HTERT RPE-1 (cell line): ENCODE results near the gene THAP4.
"Not testable (repeated sequence)": the region's sequence is repeated elsewhere in the genome, so short reads cannot be mapped to it uniquely, and the experiment has no call there.

Experiments
- in situ Hi-C: fragments of 300-500 bp; cut with MboI; formaldehyde crosslinking; loops from 4 replicates; pipeline ENCODE4 v1.14.3; 2020; ENCODE audit warnings: low sequenced_read_pairs

The THAP4 gene

DNA sequence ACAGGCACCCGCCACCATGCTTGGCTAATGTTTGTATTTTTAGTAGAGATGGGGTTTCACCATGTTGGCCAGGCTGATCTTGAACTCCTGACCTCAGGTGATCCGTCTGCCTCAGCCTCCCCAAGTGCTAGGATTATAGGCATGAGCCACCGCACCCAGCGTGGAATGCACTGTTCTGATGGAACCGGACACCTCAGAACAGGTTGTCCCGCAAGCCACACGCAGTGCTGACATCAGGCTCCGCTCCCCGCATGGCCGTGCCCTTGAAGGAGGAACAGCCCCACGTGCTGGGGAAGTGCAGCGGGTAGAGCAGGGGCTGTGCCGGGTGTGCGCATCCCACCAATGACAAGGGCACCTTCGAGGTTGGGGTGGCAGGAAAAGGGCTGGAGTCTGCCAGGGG lies 69.7 kb downstream of the THAP4 start:
- in situ Hi-C loops: not testable (repeated sequence)

DNA sequence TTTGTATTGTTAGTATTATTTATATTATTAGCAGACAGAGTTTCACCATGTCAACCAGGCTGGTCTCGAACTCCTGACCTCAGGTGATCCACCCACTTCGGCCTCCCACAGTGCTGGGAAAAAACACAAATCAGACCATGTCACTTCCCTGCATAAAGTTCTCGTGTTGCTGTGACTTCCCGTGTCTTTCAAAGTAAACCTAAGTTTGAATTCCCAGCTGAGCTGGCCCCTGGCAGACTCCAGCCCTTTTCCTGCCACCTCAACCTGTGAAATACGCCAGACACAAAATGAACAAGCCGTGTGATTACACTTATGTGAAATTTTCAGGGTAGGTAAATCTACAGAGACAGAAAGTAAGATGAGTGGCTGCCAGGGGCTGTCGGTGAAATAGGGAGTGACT lies 70.5 kb downstream of the THAP4 start:
- in situ Hi-C loops: no loop called here

DNA sequence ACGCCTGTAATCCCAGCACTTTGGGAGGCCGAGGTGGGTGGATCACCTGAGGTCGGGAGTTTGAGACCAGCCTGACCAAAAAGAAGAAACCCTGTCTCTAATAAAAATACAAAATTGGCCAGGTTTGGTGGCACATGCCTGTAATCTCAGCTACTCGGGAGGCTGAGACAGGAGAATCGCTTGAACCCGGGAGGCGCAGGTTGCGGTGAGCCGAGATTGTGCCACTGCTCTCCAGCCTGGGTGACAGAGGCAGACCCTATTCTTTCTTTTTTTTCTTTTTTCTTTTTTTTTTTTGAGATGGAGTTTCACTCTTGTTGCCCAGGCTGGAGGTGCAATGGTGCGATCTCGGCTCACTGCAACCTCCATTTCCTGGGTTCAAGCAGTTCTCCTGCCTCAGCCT lies 70.9 kb downstream of the THAP4 start:
- in situ Hi-C loops: not testable (repeated sequence)

DNA sequence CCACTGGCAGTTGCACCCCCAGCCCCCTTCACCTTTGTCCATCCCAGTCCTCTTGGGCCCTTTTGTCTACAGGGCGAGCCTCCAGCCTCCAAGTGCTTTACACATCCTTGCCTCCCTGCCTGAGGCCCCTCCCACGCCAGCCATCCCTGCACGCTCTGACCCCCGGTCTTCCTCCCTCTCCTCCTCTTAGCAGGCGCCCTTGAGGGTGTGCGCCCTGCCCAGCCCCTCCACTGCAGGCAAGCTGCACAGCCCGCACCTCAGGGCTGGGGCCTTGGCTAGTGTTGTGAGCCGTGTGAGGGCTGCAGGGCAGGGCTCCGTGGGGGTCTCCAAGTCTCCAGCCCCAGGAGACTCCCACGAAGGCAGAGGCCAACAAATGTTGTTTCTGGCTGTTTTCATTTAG lies 71.5 kb downstream of the THAP4 start:
- in situ Hi-C loops: no loop called here

DNA sequence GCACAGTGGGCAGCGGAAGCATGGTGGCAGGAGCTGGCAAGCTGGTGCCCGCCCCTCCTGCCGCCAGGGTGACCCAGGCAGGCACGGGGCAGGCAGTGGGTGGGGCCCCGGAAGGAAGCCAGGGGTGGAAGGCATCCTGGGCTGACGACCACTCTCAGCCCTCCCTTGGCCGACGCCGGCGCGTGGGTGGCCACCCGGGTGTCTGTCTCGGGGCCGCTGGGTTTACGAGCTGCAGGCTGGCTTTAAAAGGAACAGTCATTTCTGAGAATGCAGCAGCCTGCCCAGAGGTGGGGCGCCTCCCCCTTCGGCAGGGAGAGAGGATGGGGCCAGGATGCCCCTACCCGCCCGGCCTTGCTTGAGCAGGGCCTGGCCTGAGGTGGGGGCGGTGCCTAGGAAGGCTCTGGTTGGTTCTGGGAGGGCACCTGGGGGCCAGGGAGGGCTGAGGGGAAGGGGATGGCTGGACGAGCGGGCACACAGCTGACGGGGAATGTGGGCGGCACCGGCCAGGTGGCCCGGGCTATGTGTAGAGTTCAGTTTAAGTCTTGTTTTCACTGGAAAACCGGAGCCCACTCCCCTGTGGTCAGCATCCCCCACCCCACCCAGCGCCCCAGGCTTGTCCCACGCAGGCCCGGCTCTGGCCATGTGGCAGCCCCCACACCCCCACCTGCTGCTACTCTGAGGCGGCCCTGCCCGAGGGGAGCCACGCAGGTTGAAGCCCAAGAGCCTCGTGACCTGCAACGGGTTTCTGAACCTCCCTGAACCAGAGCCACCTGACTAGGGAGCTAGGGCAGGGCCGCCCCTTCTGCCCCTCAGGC lies 72.2 kb downstream of the THAP4 start:
- in situ Hi-C loops: no loop called here

DNA sequence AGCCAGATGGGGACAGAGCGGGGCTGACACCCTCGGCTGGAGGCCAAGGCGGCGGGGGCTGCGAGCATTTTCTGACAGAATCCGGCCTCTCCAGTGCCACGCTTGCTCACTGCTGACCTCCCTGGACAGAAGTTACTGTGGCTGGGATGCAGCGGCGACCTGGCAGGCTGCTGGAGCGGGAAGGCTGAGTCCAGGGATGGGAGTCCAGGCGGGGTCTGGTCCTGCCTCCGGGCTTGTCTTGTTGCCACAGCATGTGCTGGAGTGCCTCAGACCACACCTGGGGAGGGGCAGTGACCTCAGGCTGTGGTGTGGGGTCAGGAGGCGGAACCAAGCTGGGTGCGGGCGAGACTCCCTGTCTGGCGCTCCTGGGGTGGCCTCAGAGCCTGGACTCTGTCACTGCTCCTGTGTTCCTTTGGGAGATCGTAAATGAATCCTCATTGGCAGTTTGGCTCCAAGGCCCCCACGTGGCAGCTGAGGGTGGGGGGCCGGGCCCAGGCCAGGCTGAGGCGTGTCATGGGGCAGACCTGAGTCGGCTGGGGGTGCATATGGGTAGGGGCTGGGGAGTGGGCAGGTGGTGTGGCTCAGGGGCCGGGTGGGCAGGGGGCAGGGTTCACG lies 72.9 kb downstream of the THAP4 start:
- in situ Hi-C loops: no loop called here

DNA sequence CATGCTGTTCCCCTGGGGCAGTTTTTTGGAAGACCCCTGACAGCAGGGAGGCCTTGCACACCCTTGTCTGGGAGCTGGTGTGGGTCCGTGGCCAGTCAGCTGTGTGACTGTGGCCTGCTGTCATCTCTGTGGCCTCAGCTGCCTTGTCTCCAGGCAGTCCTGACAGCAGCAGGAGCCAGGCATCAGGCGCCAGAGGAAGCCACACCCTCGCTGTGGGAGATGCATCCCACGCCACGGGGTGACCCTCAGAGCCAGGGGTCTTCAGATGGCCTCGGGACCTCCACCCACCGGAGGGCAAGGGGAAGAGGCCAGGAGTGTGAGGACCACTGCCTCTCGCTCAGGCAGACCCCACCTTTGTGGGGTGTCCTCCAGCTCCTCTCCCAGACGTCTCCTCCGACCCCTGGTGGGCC lies 73.4 kb downstream of the THAP4 start:
- in situ Hi-C loops: no loop called here

DNA sequence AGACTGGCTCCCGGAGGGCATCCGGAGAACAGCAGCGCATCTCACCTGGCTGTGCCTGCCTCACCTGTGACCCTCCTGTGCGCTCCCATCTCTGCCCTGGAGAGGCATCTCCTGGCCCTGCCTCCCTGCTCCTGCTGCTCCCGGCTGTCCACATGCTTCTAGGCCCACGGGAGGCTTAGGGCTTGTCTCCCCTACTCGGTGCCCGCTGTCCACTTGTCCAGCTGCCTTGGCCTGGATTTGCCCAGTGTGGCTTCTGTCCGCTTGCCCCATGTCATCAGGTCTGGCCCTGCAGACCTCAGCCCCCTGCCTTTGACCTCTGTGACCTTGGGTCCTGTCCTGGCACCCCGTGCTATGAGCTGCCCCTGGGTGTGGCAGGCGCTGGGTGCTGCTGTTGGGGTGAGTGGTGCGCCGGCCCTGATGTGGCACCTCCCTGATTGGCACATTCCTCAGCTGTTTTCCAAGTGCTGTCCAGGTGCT lies 73.9 kb downstream of the THAP4 start:
- in situ Hi-C loops: no loop called here

DNA sequence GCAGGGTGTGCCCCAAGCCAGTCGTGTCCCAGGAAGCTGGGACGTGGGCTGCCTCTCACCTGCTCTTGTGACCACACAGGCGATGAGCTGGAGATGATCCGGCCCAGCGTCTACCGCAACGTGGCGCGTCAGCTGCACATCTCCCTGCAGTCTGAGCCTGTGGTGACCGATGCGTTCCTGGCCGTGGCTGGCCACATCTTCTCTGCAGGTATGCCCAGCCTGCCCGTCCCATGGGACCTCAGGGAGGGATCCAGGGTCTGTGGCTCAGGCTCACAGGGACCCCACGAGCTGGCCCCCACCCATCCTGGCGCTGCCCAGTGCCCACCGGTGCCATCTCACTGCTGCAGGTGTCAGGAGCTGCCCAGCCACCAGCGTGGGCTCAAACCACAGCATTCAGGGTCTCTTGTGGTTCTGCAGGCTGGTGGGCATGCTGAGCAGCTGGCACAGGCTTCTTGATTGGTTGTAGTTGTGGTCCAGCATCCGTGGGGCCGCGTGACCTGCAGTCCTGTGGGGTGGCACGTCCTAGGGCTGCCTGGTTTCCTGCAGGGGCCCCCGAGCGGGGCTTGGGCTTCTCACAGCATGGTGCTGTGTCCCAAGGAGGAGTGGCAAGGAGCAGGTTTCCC lies 74.6 kb downstream of the THAP4 start:
- in situ Hi-C loops: no loop called here

DNA sequence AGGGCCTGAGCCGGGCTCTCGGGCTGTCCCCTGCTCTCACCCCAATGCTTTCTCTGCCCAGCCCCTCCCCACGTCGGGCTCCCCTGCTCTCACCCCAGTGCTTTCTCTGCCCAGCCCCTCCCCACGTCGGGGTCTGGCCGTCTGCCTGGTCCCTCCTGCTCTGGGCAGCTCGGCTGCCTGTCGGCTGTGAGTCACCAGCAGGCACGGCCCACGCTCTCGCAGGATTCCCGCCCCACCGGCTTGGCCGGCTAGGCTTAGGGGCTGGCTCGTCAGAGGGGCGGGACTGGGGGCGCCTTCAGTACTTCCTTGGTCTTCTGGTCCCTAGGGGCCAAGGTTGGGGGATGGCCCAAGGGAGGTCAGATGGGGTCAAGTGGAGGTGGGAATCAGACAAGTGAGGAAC lies 75.1 kb downstream of the THAP4 start:
- in situ Hi-C loops: no loop called here

DNA sequence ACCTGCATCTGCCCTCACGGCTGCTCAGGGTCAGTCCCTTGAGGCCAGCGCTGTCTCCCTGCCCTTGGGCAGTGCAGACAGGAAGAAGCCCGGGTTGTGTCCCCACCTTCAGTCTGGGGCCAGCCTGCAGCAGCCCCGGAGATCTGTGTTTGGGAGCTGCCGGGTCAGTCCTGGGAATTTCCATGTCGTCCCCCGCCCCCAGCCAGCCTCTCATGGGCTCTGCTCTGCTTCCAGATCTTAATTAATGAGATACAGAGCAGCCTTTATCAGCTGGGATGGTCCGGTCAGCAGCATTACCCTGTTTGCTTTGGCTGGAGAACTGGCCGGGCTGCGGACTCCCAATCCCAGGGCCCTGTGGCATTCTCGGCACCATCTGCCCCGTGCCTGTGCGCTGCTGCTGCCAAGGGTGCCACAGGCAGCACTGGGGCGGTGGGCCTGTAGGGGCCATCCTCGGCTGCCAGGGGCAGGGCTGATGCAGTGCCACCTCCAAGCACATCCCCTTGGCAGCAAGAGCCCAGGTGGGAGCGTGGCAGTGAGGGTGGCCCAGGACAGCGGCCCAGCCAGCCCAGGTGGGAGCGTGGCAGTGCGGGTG lies 76.0 kb downstream of the THAP4 start:
- in situ Hi-C loops: no loop called here

DNA sequence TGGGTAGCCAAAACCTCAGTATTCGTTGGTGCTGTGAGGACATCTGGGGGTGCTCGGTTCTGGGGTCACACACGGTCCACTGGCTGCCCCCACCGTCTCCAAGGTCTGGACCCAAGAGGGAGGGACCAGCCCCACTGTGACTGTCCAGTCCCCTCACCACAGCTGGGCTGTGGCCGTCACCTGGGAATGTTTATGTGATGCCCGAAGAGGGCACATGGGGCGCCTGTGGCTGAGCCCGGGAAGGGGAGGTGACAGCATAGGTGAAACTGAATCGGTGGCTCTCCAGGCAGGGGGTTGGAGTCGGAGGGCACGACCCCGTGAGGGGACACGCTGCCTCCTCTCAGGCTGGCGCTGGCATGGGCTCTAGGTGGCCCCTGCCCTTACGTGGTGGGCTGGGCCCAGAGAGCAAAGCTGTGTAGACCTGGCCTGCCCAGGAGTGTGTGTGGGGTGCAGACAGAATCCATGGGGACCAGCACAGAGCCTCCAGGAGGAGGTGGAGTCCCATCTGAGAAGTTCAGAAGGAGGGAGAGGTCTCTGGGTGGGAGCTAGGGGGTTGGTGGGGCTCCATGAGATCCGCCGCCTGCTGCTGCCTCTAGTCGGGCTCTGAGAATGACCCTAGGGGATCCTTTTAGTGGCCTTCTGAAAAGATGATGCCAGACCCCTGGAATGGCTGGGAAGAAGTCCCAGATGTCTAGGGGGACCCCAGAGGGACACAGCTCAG lies 76.6 kb downstream of the THAP4 start:
- in situ Hi-C loops: no loop called here

DNA sequence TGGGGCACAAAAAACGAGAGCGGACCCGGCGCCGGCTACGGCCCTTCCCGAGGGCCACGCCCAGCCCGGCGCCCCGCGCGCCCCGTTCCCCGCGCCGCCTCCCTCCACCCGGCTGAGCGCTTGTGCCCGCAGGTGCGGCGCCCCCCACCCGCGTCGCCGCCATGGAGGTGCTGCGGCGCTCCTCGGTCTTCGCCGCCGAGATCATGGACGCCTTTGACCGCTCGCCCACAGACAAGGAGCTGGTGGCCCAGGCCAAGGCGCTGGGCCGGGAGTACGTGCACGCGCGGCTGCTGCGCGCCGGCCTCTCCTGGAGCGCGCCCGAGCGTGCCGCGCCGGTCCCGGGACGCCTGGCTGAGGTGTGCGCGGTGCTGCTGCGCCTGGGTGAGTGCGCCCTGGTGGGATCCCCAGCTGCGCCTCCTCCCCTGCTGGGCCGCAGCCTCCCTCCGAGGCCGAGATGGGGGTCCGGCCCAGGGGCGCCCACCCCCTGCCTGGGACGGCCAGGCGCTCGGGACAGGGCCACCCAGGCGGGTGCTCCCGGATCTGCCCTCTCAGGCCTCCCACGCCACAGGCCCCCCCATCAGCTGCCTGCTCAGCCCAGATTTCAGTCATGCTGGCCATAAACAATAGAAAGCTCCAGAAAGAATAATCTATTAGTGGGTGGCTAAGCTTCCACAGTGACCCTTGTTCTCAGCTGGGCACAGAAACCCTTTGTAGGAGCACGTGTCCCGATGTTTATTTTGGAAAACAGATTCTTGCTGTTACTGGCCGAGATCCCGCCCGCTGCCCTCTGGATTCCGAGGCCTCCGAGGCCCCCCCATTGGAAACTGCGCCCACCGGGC lies 77.4 kb downstream of the THAP4 start:
- in situ Hi-C loops: no loop called here

DNA sequence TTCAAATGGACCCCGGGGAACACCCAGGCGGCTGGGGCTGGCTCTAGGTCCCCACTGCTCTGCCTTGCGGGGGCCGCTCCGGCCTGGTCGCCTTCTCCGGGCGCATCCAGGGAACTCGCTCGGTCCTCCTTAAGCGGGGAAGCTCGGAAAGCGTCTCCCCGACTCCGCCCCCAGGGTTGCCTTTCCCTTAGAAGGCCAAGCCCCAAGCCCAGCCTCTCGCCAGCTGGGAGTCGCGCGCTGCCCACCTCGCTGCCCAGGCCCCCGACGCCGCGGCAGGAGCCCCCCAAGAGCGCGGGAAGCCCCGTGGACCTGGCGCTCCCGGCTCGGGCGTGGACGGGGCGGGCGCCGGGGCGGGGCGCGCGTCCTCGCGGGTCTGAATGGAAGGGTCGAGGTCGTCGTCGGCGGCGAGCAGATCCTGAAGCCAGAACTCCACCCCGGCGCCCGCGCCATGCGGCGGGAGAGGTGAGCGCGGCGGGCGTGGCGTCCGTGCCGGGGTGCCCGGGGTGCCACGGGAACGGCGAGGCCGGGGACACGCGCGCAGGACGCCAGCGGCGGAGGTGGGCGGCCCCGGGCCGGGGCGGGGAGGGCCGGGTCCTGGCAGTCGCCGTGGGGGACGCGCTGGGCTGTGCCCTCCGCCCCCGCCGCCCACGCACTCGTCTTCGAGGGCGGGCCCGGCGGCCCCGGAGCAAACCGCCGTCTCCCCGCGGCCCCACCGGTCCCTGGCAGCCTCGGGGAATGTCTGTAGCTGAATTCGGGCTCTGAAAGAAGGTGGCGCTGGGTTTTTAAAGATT lies 78.2 kb downstream of the THAP4 start, which contains the start of gene BOK:
BOK (plus strand) TSS at position 214 of the 791 bp plus-strand sequence. CDS start 739 bp downstream, outside the sequence.
- in situ Hi-C loops: no loop called here

DNA sequence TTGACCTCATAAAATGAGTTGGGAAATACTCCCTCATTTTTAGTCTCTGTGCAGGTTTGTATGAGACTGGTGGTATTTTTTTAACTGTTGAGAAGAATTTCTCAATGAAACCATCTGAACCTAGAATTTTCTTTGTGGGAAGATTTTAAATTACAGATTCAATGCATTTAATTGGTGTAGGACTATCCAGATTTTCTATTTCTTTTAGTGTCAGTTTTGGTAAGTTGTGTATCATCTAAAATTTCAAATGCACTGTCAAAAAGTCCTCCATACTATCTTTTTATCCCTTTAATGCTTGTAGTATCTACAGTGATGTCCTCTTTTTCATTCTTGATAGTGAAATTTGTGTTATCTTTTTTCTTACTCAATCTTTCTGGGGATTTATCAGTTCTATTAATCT lies 80.2 kb downstream of the THAP4 start:
- in situ Hi-C loops: no loop called here

DNA sequence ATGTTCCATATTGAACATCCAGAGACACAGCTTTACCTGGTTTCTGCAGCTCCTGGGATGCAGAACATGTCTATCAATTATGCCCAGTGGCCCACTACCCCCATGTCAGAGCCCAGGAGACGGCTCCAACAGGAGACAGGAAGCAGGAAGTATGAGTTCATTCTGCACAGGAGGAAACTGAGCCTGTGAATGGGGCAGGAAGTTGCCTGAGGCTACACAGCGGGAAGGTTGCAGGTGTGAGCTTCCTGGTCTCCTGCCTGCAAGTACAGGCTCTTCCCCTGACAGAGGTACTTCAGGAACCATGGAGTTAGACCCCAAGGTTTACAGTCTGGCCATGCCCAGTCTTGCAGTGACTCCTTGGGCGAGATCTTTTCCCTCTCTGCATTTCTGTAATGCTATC lies 81.2 kb downstream of the THAP4 start:
- in situ Hi-C loops: no loop called here

DNA sequence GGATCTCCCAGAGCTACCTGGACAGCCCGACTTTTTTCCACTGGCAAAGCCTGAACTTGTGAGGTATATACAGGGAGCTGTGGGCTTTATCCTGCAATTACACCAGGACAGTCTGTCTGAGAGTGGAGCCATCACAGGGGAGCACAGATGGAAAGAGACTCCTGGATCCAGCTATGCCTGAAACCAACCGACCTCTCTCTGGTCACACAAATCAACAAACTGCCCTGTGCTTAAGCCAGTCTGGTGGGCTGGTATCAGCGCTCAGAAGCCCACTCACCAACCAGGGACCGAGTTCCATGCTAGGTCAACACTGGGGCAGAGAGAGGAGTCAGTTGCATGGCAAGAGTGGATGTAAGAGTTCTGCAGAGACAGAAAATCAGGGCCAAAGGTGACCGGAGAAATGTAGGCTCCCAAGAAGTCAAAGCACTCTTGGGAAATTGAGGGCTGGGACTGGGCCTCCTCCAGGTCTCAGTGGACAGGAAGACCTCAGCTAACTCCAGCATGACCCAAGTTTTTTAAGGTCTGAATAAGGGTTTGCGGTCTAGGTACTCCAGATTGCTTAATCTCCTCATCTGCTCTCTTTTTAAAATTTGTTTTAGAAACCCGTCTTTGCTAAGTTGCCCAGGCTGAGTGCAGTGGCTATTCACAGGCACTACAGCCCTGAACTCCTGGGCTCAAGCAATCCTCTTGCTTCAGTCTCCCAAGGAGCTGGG lies 82.2 kb downstream of the THAP4 start:
- in situ Hi-C loops: no loop called here

DNA sequence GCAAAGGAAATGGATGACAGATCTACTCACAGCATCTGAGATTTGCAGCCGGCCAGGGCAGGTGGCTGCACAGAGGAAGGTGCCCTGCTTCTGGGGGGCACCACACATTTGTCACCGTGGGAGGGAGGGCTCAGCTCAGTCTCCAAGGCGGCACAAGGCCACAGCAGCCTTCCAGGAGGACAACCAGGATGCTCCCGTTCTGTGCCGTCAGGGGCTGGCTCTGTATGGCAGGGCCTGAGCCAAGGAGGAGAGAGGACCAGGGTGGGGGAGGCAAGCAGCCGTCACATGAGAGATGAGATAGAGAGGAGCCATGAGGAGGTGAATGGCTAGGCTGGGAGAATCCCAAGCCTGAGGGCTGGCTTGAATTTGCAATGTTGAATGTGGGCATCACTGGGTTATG lies 83.0 kb downstream of the THAP4 start:
- in situ Hi-C loops: no loop called here

DNA sequence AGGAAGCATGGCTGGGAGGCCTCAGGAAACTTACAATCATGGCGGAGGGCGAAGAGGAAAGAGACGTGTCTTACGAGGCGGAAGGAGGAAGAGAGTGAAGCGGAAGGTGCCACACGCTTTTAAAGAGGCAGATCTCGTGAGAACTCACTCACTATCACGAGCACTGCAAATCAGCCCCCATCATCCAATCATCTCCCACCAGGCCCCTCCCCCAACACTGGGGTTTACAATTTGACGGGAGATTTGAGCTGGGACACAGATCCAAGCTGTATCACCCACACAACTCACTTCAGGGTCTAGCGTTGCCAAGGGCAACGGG lies 83.5 kb downstream of the THAP4 start:
- in situ Hi-C loops: no loop called here
